Measurements from ENCODE around the gene LHFPL3.

DNA sequence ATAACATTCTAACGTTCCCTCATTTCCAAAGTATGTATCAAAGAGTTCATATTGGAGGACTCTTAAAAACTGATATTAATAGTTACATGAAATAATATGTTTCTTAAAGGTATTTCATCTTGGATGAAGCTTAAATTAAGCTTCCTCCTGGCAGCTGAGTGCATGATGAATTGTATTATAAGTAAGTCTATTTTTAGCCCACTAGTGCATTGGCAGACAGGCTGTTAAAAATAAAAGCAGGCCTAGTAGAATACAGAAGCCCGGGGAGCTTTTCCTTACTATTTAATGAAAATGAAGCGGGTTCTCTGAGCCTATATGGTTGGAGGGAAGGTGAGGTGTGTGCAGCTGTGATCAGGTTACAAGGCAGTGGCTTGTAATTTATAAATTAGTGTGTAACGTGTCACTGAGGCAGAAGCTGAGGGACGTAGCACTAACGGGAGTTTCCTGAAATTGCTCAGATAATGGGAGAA, 554.9 kb downstream of the LHFPL3 start:
- no peak for TF ChIP-seq FOXM1 (IDR thresholded peaks at IDR 0.05; ENCODE audit: borderline replicate concordance)
- no peak for TF ChIP-seq SUZ12 (IDR thresholded peaks at IDR 0.05)
- TF ChIP-seq TARDBP (IDR thresholded peaks at IDR 0.05) = no peak
- TF ChIP-seq SP1 (IDR thresholded peaks at IDR 0.05) = no peak
- no peak for TF ChIP-seq ZNF384 (IDR thresholded peaks at IDR 0.05)
- TF ChIP-seq HDGF (IDR thresholded peaks at IDR 0.05; ENCODE audit: borderline replicate concordance) = no peak

All from HEK293T (cell line).